Activated CD4-positive, alpha-beta T cell treated with anti-CD3 and anti-CD28 coated beads, Interleukin-2, amount 10 ng/mL, durations not matched to agents 7 days and 5 days (primary cell): ENCODE results near the gene RERE. TPM values are rescaled to one million over a fixed set of nuclear protein-coding genes. Genes with fewer than 3 reads are reported as not detected.

Experiments
- CTCF ChIA-PET: fragments of 350-600 bp; sonication (Branson Sonifier 250); formaldehyde crosslinking; loops from one replicate; lab custom pipeline; 2021; ENCODE audit warnings: antibody characterized with exemption; lab: Charles Lee
- POLR2A ChIA-PET: fragments of 350-600 bp; sonication (Branson Sonifier 250); formaldehyde crosslinking; loops from one replicate; lab custom pipeline; 2021; ENCODE audit warnings: antibody characterized with exemption; lab: Charles Lee
- DNase-seq: peaks from one replicate; pipeline ENCODE4 v3.0.0-alpha.2; 2020
- H3K27ac Mint-ChIP-seq: one replicate; pipeline ENCODE4 v1.8.0; 2021; ENCODE audit warnings: mild to moderate bottlenecking, moderate library complexity, mixed read lengths
- H3K27me3 Mint-ChIP-seq: one replicate; pipeline ENCODE4 v1.8.0; 2021; ENCODE audit warnings: mixed read lengths
- H3K36me3 Mint-ChIP-seq: one replicate; pipeline ENCODE4 v1.8.0; 2021; ENCODE audit warnings: low read depth, mixed read lengths
- H3K4me1 Mint-ChIP-seq: one replicate; pipeline ENCODE4 v1.8.0; 2021; ENCODE audit warnings: mixed read lengths
- H3K4me3 Mint-ChIP-seq: one replicate; pipeline ENCODE4 v1.8.0; 2021; ENCODE audit warnings: mild to moderate bottlenecking, moderate library complexity, mixed read lengths
- H3K9me3 Mint-ChIP-seq: one replicate; pipeline ENCODE4 v1.8.0; 2021; ENCODE audit warnings: mixed read lengths
- total RNA-seq, 2 experiments: library from RNA; stranded (reverse); gene quantifications; one replicate each; pipeline ENCODE4 v1.2.3, GENCODE V29; 2021

The RERE gene
- total RNA-seq, 2 experiments from 2014 or later, result 68.5 to 68.7 TPM

- H3K9me3 Mint-ChIP-seq, result peaks cover 3% of the 10 kb centered on the region
- no peak for DNase-seq
- no peak overlapping the region for H3K4me3 Mint-ChIP-seq
- no peaks in the 10 kb centered on the region for H3K4me1 Mint-ChIP-seq
- H3K27ac Mint-ChIP-seq, result no peak overlapping the region
- POLR2A ChIA-PET, result no interaction called here
- no peaks in the 10 kb centered on the region for H3K36me3 Mint-ChIP-seq
- CTCF ChIA-PET, result interaction anchor here (1.2 kb wide), 1 partner anchor 311 kb away, joined by 3 read pairs; no protein-coding TSS in a partner anchor
- H3K27me3 Mint-ChIP-seq, result no peaks in the 10 kb centered on the region
Measured at GRCh38 chr1:8325771-8326170, 491.7 kb downstream of the RERE start.

DNA sequence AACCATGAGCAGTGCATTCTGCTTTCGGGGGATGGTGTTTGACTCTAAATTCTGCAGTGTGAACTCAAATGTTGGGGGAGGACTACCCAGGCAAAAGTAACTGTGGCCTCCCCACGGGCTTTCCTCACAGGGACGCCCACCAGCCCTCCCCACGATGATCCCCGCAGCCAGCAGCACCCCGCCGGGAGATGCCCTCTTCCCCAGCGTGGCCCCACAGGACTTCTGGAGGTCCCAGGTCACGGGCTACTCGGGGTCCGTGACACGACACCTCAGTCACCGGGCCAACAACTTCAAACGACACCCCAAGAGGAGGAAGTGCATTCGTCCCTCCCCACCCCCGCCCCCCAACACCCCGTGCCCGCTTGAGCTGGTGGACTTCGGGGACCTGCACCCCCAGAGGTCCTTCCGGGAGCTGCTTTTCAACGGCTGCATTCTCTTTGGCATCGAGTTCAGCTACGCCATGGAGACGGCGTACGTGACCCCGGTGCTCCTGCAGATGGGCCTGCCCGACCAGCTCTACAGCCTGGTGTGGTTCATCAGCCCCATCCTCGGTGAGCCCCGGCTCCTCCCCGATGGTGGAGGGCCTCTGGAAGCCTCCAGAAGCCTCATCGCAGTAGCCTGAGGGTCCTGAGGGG, 493.1 kb downstream of the RERE start:
- POLR2A ChIA-PET, result no interaction called here
- CTCF ChIA-PET, result interaction anchor here (0.6 to 0.9 kb wide), 2 partner anchors 47 to 309 kb away, joined by 3 to 5 read pairs; no protein-coding TSS in a partner anchor
- Mint-ChIP-seq H3K4me1 (no peaks in the 10 kb centered on the region), H3K4me3 (no peak overlapping the region), H3K36me3 (no peaks in the 10 kb centered on the region), H3K9me3 (peaks cover 3% of the 10 kb centered on the region), H3K27me3 (peaks cover 5% of the 10 kb centered on the region), H3K27ac (no peak overlapping the region)
- DNase-seq, result no peak

DNA sequence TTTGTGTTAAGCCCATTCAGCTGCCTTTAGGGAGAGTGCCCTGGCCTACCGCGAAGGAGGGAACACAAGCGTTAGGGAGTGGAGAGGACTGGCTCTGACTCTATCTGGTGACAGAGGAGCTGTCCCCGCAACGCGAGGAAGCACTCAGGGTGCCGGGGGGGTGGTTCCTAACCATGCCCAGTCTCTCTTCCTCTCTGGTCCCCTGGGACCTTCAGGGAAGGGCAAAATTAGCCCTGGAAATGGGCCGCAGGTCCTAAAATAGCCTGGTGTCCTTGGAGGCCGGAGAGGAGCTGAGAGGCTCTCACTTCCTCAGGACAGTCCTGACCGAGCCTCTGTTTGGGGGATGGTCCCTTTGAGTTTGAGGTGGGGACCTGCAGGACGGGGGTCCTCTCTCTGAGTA, 493.7 kb downstream of the RERE start:
- peaks cover 9% of the 10 kb centered on the region for H3K27me3 Mint-ChIP-seq
- H3K4me3 Mint-ChIP-seq, result no peak overlapping the region
- ChIA-PET POLR2A (no interaction called here), CTCF (interaction anchor here (0.9 kb wide), 1 partner anchor 309 kb away, joined by 5 read pairs; no protein-coding TSS in a partner anchor)
- peaks cover 3% of the 10 kb centered on the region for H3K9me3 Mint-ChIP-seq
- H3K27ac Mint-ChIP-seq, result no peak overlapping the region
- no peak for DNase-seq
- peaks cover under 1% of the 10 kb centered on the region for H3K4me1 Mint-ChIP-seq
- no peaks in the 10 kb centered on the region for H3K36me3 Mint-ChIP-seq

GRCh38 chr1:8321612-8322011, 495.8 kb downstream of the RERE start:
- CTCF ChIA-PET, result no interaction called here
- Mint-ChIP-seq H3K36me3 (no peaks in the 10 kb centered on the region), H3K27me3 (peaks cover 15% of the 10 kb centered on the region), H3K4me3 (no peak overlapping the region), H3K4me1 (peaks cover 7% of the 10 kb centered on the region), H3K9me3 (peaks cover 3% of the 10 kb centered on the region), H3K27ac (no peak overlapping the region)
- POLR2A ChIA-PET, result no interaction called here
- no peak for DNase-seq

- Mint-ChIP-seq H3K36me3 (no peaks in the 10 kb centered on the region), H3K27ac (no peak overlapping the region), H3K27me3 (peaks cover 28% of the 10 kb centered on the region), H3K4me1 (peaks cover 18% of the 10 kb centered on the region), H3K9me3 (peaks cover 3% of the 10 kb centered on the region), H3K4me3 (peak overlapping the region; percentile 58)
- CTCF ChIA-PET, result interaction anchor here (0.6 to 1.6 kb wide), 4 partner anchors 12 to 343 kb away, joined by 3 to 5 read pairs (median 4); no protein-coding TSS in a partner anchor
- POLR2A ChIA-PET, result interaction anchor here (0.5 kb wide), 1 partner anchor 466 kb away, joined by 3 read pairs; the partner anchor contains the start of gene UTS2
- no peak for DNase-seq
Measured at GRCh38 chr1:8318436-8318835, 499.0 kb downstream of the RERE start.

- no peaks in the 10 kb centered on the region for H3K36me3 Mint-ChIP-seq
- H3K27ac Mint-ChIP-seq, result no peak within 1 kb of the TSS
- H3K27me3 Mint-ChIP-seq, result peaks cover 28% of the 10 kb centered on the region
- POLR2A ChIA-PET, result interaction anchor here (0.5 kb wide), 1 partner anchor 465 kb away, joined by 3 read pairs; the partner anchor contains the start of gene UTS2
- H3K4me3 Mint-ChIP-seq, result peak within 1 kb of the TSS; percentile 63
- CTCF ChIA-PET, result interaction anchor here (0.6 to 1.6 kb wide), 4 partner anchors 11 to 343 kb away, joined by 3 to 5 read pairs (median 4); no protein-coding TSS in a partner anchor
- H3K9me3 Mint-ChIP-seq, result peaks cover 3% of the 10 kb centered on the region
- peaks cover 18% of the 10 kb centered on the region for H3K4me1 Mint-ChIP-seq
- DNase-seq, result peak; percentile 75
Measured at GRCh38 chr1:8317647-8318381, 499.6 kb downstream of the RERE start, which contains the start of gene SLC45A1. Gene SLC45A1, plus strand, starts transcription at chr1:8318114. Its CDS starts 6,216 bp downstream, at chr1:8324330.

DNA sequence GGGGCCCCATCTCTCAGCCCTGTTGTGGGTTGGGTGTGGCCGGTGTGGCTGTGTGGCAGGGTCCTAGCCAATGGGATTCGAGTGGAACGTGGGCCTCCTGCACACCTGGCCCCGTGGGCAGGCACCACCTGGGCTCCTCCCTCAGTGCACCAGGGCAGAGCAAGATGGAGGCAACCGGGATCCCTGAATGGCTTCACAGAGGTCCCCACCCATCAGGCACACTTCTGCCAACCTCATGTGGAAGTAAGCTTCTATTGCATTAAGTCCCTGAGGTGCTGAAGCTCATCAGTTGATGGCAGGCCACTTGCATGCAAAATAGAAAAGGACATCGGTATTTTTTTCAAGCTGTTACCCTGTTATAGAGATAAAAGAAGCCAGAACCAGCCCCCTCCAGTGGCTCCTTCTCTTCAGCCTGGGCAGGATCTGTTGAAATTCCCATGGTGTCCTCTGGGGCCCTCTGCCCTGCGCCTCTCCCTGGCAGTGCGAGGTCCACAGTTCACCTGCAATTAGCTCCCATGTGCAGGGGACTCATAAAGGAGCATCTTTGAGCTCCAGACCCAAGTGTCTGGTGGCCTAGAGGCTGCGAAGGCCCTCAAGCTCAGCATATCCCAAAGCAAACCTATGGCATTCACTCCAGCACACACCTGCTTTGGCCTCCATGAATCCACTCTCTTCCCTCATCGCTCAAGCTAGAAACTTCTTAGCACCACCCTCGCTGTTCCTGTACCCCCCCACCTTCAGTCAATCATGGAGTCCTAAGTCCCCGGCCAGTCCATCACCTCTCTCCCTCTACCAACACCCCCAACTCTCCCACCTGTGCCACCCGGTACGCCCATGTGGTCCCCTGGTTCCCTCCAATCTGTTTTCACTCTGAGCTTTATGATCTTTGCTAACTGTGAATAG, 501.6 kb downstream of the RERE start:
- ChIA-PET CTCF (interaction anchor here (0.9 to 4.3 kb wide), 6 partner anchors 14 to 301 kb away, joined by 3 to 16 read pairs (median 7); no protein-coding TSS in a partner anchor), POLR2A (interaction anchor here (0.5 to 0.9 kb wide), 2 partner anchors 301 to 345 kb away, joined by 3 to 4 read pairs; no protein-coding TSS in a partner anchor)
- no peaks in the 10 kb centered on the region for H3K36me3 Mint-ChIP-seq
- no peak overlapping the region for H3K4me3 Mint-ChIP-seq
- no peaks in the 10 kb centered on the region for H3K9me3 Mint-ChIP-seq
- H3K4me1 Mint-ChIP-seq, result peaks cover 18% of the 10 kb centered on the region
- no peak for DNase-seq
- peaks cover 28% of the 10 kb centered on the region for H3K27me3 Mint-ChIP-seq
- H3K27ac Mint-ChIP-seq, result no peak overlapping the region

DNA sequence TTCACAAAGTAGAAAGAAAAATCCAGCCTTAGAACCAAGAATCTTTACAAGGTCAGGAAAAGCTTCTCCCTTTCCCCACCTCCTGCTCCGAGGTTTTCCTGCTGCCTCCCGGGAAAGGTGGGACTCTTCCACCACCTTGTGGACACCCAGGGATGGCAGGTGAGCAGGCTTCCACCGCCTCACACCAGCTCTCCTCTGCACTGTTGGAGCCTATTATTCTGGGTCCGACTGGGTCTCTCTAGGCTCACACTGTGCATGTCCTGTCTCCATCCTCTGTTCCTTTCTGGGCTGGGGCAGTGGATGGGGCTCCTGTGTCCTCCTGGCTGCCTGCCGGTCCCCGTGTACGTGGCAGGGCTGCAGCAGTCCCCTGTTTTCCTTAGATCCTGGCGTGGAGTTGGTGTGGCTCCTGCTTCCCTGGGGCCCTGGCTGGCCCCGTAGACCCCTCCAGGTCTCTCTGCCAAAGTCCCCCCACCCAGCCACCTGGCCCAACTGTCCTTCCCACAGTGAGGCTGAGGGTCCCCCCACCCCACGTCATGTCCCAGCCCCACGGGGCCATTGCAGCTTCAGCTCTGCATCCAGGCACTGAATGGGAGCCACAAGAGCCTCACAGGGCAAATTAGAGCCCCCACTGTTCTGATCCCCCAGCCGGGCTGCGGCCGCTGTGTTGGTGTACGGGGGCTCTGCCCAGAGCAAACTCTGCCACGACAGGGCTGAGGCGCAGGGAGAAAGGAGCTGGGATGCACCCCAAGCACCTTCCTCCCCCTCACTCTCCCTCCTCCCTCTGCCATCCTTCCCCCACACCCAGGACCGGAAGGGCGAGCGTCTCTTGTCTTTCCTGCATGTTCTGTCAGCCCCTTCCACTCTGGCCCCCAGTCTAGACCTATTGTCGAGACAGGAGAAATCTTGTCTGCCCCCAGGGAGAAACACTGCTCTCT, 502.8 kb downstream of the RERE start:
- POLR2A ChIA-PET, result no interaction called here
- H3K36me3 Mint-ChIP-seq, result no peaks in the 10 kb centered on the region
- no peak overlapping the region for H3K27ac Mint-ChIP-seq
- CTCF ChIA-PET, result interaction anchor here (0.7 to 4.3 kb wide), 6 partner anchors 12 to 299 kb away, joined by 3 to 16 read pairs (median 6); no protein-coding TSS in a partner anchor
- H3K27me3 Mint-ChIP-seq, result peaks cover 26% of the 10 kb centered on the region
- DNase-seq, result peak; percentile 48
- H3K4me3 Mint-ChIP-seq, result no peak overlapping the region
- H3K9me3 Mint-ChIP-seq, result no peaks in the 10 kb centered on the region
- H3K4me1 Mint-ChIP-seq, result peaks cover 18% of the 10 kb centered on the region

DNA sequence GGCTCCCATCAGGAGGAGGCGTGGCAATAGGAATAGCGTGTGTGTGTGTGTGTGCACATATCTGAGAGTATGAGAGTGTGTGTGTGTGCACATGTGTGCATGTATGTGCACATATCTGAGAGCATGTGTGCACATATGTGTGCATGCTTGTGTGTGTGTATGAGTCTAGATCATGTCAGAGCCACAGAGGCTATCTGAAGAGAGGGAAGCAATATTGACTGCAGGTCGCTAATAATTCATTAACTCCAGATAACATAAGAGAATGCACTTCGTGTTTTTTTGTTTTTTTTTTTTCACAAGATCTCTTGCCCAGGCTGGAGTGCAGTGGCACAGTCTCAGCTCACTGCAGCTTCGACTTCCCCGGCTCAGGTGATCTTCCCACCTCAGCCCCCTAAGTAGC, 504.2 kb downstream of the RERE start:
- Mint-ChIP-seq H3K27ac (no peak overlapping the region), H3K9me3 (no peaks in the 10 kb centered on the region), H3K27me3 (peaks cover 16% of the 10 kb centered on the region), H3K36me3 (no peaks in the 10 kb centered on the region), H3K4me1 (peaks cover 13% of the 10 kb centered on the region), H3K4me3 (no peak overlapping the region)
- no peak for DNase-seq
- ChIA-PET POLR2A (no interaction called here), CTCF (interaction anchor here (2.2 to 4.3 kb wide), 2 partner anchors 11 to 298 kb away, joined by 10 to 16 read pairs; no protein-coding TSS in a partner anchor)

DNA sequence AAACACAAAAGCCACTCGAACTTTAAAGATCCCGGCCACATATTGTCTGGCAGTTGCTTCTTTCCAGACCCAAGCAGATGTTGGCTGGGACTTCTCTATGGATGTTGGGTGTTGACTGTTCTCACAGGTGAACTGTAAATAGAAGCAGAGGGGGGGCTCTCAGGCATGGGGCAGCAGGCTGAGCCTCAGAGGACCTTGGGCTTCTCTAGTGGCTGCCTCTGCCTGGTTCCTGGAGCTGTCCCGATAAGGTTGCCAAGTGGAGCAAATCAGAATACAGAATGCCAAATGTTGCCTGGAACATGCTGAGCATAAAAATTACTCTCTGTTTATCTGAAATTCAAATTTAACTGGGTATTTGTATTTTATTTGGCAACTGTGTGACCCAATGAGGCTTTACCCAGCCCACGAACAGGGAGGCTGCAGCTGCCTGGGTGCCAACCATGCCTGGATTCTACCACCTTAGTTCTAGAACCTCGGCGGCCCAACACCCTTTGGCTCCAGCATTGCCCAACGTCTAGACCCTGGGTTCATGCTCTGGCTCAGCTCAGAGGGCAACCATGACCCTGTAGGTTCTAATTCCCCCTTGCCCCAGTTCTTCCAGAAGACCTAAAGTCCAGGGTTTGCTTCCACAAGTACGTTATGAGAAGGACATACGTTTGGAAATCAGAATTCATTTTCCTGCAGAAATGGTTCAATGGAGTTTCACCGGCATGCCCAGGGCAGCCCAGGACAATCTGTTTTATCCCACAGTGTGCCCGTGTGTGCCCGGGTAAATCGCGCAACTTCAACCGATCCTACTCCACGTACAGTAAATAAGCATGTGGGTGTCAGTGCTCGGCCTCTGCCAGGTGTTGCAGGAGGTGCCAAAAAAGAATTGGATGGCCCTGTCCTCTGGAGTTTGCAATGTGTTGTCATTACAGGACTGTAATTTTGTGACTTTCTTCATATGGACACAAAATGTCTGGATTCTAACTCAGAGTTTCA, 504.9 kb downstream of the RERE start:
- no peak for DNase-seq
- ChIA-PET POLR2A (no interaction called here), CTCF (interaction anchor here (0.6 to 4.3 kb wide), 5 partner anchors 10 to 540 kb away, joined by 3 to 16 read pairs (median 3); no protein-coding TSS in a partner anchor)
- peaks cover 11% of the 10 kb centered on the region for H3K4me1 Mint-ChIP-seq
- no peak overlapping the region for H3K4me3 Mint-ChIP-seq
- no peaks in the 10 kb centered on the region for H3K36me3 Mint-ChIP-seq
- H3K27me3 Mint-ChIP-seq, result peaks cover 16% of the 10 kb centered on the region
- no peaks in the 10 kb centered on the region for H3K9me3 Mint-ChIP-seq
- no peak overlapping the region for H3K27ac Mint-ChIP-seq
